ENCODE data around the gene DPPA3. TPM values are rescaled to one million over a fixed set of nuclear protein-coding genes. Genes with fewer than 3 reads are reported as not detected.
"Not testable (repeated sequence)": the region's sequence is repeated elsewhere in the genome, so short reads cannot be mapped to it uniquely, and the experiment has no call there.

The DPPA3 gene
- total and polyA plus RNA-seq, 3 donors from 2014 or later: 0.41 to 1.1 TPM; not detected in 1

- H3K27me3 ChIP-seq; H3K36me3 ChIP-seq (ENCODE audit: low read depth, missing control alignments); H3K9me3 ChIP-seq; intact Hi-C loops (cut with DNase I; ENCODE audit: low total_unique reads); DNase-seq; H3K4me1 ChIP-seq; H3K27ac ChIP-seq; H3K4me3 ChIP-seq: not testable (repeated sequence)
- TF ChIP-seq, protein P1, sequence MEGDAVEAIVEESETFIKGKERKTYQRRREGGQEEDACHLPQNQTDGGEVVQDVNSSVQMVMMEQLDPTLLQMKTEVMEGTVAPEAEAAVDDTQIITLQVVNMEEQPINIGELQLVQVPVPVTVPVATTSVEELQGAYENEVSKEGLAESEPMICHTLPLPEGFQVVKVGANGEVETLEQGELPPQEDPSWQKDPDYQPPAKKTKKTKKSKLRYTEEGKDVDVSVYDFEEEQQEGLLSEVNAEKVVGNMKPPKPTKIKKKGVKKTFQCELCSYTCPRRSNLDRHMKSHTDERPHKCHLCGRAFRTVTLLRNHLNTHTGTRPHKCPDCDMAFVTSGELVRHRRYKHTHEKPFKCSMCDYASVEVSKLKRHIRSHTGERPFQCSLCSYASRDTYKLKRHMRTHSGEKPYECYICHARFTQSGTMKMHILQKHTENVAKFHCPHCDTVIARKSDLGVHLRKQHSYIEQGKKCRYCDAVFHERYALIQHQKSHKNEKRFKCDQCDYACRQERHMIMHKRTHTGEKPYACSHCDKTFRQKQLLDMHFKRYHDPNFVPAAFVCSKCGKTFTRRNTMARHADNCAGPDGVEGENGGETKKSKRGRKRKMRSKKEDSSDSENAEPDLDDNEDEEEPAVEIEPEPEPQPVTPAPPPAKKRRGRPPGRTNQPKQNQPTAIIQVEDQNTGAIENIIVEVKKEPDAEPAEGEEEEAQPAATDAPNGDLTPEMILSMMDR (IDR thresholded peaks at IDR 0.05): peak in 2 of 3 experiments; percentile 20 to 29
- 49 to 61% methylated on average over 9 of the region's 9 CpGs for WGBS, 2 donors
Observed at GRCh38 chr12:7677432-7677888, 33.8 kb upstream of the DPPA3 start.

DNA sequence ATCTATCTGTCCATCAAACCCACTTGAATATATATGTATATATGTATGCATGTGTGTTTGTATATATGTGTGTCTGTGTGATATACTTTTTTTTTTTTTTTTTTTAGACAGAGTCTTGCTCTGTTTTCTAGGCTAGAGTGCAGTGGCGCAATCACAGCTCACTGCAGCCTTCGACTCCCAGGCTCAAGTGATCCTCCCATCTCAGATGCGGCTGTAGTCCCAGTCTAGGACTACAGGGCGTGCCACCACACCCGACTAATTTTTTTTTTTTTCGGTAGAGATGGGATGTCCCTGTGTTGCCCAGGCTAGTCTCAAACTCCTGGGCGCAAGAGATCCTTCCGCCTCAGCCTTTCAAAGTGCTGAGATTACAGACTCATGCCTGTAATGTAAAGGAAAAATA, 32.5 kb upstream of the DPPA3 start:
- no peaks in the 10 kb centered on the region for H3K4me1 ChIP-seq
- H3K27me3 ChIP-seq: no peaks in the 10 kb centered on the region
- H3K9me3 ChIP-seq: no peaks in the 10 kb centered on the region
- no peak for TF ChIP-seq POLR2A (IDR thresholded peaks at IDR 0.05)
- TF ChIP-seq, protein P1 (IDR thresholded peaks at IDR 0.05): no peak
- no peak overlapping the region for H3K27ac ChIP-seq
- DNase-seq: no peak
- no peak overlapping the region for H3K4me3 ChIP-seq
- intact Hi-C loops (cut with DNase I; ENCODE audit: low total_unique reads): no loop called here
- WGBS, 2 donors: 62% methylated on average over 8 of the region's 8 CpGs
- H3K36me3 ChIP-seq (ENCODE audit: low read depth, missing control alignments): no peaks in the 10 kb centered on the region

- no peaks in the 10 kb centered on the region for H3K9me3 ChIP-seq
- H3K4me3 ChIP-seq: no peak overlapping the region
- H3K27me3 ChIP-seq: no peaks in the 10 kb centered on the region
- H3K4me1 ChIP-seq: no peaks in the 10 kb centered on the region
- H3K36me3 ChIP-seq (ENCODE audit: low read depth, missing control alignments): no peaks in the 10 kb centered on the region
- 43 to 47% methylated on average over 9 of the region's 9 CpGs for WGBS, 2 donors
- TF ChIP-seq, protein P1 (IDR thresholded peaks at IDR 0.05): no peak
- no peak for TF ChIP-seq POLR2A (IDR thresholded peaks at IDR 0.05)
- H3K27ac ChIP-seq: no peak overlapping the region
- DNase-seq: no peak
- intact Hi-C loops (cut with DNase I; ENCODE audit: low total_unique reads): no loop called here
Observed at GRCh38 chr12:7679251-7680045, 31.8 kb upstream of the DPPA3 start.

DNA sequence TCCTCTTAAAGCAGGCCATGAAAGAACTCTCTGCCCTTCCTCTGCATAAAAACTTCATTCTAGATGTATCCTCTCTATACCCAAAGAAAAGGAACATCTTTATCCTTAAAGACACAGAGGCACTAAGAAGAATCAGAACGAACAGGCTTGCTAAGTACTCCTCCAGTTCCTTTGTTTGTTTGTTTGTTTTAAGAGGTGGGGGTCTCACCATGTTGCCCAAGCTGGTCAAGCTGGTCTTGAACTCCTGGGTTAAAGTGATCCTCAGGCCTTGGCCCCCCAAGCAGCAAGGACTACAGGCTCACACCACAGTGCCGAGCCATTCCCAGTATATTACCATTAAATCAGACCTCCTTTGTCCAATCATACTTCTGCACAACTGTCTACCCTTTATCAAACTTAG, 29.7 kb upstream of the DPPA3 start:
- H3K27me3 ChIP-seq: no peaks in the 10 kb centered on the region
- no peaks in the 10 kb centered on the region for H3K4me1 ChIP-seq
- H3K4me3 ChIP-seq: no peak overlapping the region
- H3K9me3 ChIP-seq: no peaks in the 10 kb centered on the region
- intact Hi-C loops (cut with DNase I; ENCODE audit: low total_unique reads): no loop called here
- no peaks in the 10 kb centered on the region for H3K36me3 ChIP-seq (ENCODE audit: low read depth, missing control alignments)
- 53 to 75% methylated on average over 2 of the region's 2 CpGs for WGBS, 2 donors
- TF ChIP-seq, protein P1 (IDR thresholded peaks at IDR 0.05): no peak
- TF ChIP-seq POLR2A (IDR thresholded peaks at IDR 0.05): no peak
- no peak for DNase-seq
- H3K27ac ChIP-seq: no peak overlapping the region

GRCh38 chr12:7693793-7694192, 17.4 kb upstream of the DPPA3 start:
- WGBS, 2 donors: 70 to 81% methylated on average over 6 of the region's 6 CpGs
- Histone ChIP-seq H3K36me3 (ENCODE audit: low read depth, missing control alignments) (no peaks in the 10 kb centered on the region), H3K9me3 (no peaks in the 10 kb centered on the region), H3K4me1 (no peaks in the 10 kb centered on the region), H3K27ac (no peak overlapping the region), H3K27me3 (no peaks in the 10 kb centered on the region), H3K4me3 (no peak overlapping the region)
- intact Hi-C loops (cut with DNase I; ENCODE audit: low total_unique reads): no loop called here
- DNase-seq: no peak
- TF ChIP-seq, protein P1 (IDR thresholded peaks at IDR 0.05): no peak
- TF ChIP-seq POLR2A (IDR thresholded peaks at IDR 0.05): no peak
